ENCODE measurements around the gene ISL1. TPM values are rescaled to one million over a fixed set of nuclear protein-coding genes. Genes with fewer than 3 reads are reported as not detected.

The ISL1 gene
- total RNA-seq, 1 donor from 2014 or later = 25.0 TPM

DNA sequence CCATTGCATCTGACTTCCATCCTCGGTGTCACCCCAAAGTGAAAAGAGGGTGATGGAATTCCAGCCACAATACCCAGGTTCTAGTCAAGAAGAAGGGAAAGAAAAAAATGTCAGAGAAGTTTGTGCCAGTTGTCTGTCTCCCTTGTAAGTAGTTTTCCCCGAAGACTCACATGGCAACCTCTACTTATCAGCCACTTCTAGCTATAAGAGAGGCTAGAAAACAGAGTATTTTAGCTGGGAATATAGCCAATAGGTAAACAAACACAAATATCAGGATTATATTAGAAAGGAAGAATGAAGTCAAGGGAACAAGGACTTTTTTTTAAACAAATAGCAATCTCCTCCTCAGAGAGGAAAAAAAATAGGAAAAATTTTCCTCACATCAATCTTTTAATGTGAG is 12.2 kb upstream of the ISL1 start:
- Histone ChIP-seq H3K4me1 (peaks cover 30% of the 10 kb centered on the region), H3K27me3 (no peaks in the 10 kb centered on the region), H3K27ac (no peak overlapping the region), H3K9me3 (no peaks in the 10 kb centered on the region), H3K36me3 (no peaks in the 10 kb centered on the region), H3K4me3 (no peak overlapping the region)
- intact Hi-C loops (cut with DNase I) = no loop called here
- TF ChIP-seq POLR2AphosphoS5 (IDR thresholded peaks at IDR 0.05; ENCODE audit: insufficient read depth in 1 of 2, low read depth in 1 of 2) = no peak
- TF ChIP-seq CTCF (IDR thresholded peaks at IDR 0.05) = no peak
- TF ChIP-seq POLR2A (IDR thresholded peaks at IDR 0.05) = no peak
- no peak for DNase-seq (ENCODE audit: extremely low spot score in 2 of 2)

- no peaks in the 10 kb centered on the region for H3K9me3 ChIP-seq
- peaks cover 37% of the 10 kb centered on the region for H3K4me1 ChIP-seq
- peak overlapping the region; percentile 99 for H3K27ac ChIP-seq
- no peaks in the 10 kb centered on the region for H3K36me3 ChIP-seq
- H3K4me3 ChIP-seq = peak overlapping the region in 1 of 2 donors; percentile 14
- no peaks in the 10 kb centered on the region for H3K27me3 ChIP-seq
- TF ChIP-seq POLR2A (IDR thresholded peaks at IDR 0.05) (no peak), POLR2AphosphoS5 (IDR thresholded peaks at IDR 0.05; ENCODE audit: insufficient read depth in 1 of 2, low read depth in 1 of 2) (peak in 1 of 2 donors; percentile 70)
- no peak for DNase-seq (ENCODE audit: extremely low spot score in 2 of 2)
- intact Hi-C loops (cut with DNase I) = no loop called here
Measured at GRCh38 chr5:51373880-51374523, 9.2 kb upstream of the ISL1 start.

GRCh38 chr5:51375084-51375483 is 8.2 kb upstream of the ISL1 start:
- DNase-seq (ENCODE audit: extremely low spot score in 2 of 2) = no peak
- TF ChIP-seq POLR2A (IDR thresholded peaks at IDR 0.05) = no peak
- no peak for TF ChIP-seq POLR2AphosphoS5 (IDR thresholded peaks at IDR 0.05; ENCODE audit: insufficient read depth in 1 of 2, low read depth in 1 of 2)
- no peak for TF ChIP-seq CTCF (IDR thresholded peaks at IDR 0.05)
- Histone ChIP-seq H3K36me3 (no peaks in the 10 kb centered on the region), H3K27ac (peak overlapping the region; percentile 99), H3K4me1 (peaks cover 37% of the 10 kb centered on the region), H3K9me3 (no peaks in the 10 kb centered on the region), H3K4me3 (no peak overlapping the region), H3K27me3 (no peaks in the 10 kb centered on the region)
- intact Hi-C loops (cut with DNase I) = no loop called here

DNA sequence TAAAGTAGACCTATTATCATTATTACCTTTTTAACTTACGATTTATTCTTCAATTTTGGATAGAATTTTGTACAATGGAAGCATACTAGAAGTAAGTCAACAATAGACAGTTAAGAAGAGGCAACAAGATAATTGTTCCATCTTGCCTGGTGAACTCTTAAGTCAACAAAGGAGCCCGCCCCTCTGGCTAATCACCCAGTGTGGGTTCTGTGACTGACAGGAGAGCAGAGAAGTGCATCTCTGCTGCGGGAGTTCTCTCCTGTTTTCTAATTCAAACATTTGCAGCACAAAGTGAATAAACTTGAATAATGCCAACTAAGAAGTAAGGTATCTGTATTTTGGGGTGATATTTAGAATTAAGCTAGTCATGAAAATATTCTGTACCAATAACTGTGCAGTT is 6.7 kb upstream of the ISL1 start:
- H3K27me3 ChIP-seq = no peaks in the 10 kb centered on the region

More for the DNA sequence above, 6.7 kb upstream of the ISL1 start:
- Histone ChIP-seq H3K9me3 (no peaks in the 10 kb centered on the region), H3K4me3 (peak overlapping the region; percentile 70 to 78), H3K27ac (peak overlapping the region; percentile 99), H3K4me1 (peaks cover 37% of the 10 kb centered on the region), H3K36me3 (no peaks in the 10 kb centered on the region)
- no peak for DNase-seq (ENCODE audit: extremely low spot score in 2 of 2)
- no peak for TF ChIP-seq CTCF (IDR thresholded peaks at IDR 0.05)
- peak in 1 of 2 donors; percentile 17 for TF ChIP-seq POLR2AphosphoS5 (IDR thresholded peaks at IDR 0.05; ENCODE audit: insufficient read depth in 1 of 2, low read depth in 1 of 2)
- intact Hi-C loops (cut with DNase I) = no loop called here
